ENCODE measurements around the gene RPS15A.

Gene RPS15A

DNA sequence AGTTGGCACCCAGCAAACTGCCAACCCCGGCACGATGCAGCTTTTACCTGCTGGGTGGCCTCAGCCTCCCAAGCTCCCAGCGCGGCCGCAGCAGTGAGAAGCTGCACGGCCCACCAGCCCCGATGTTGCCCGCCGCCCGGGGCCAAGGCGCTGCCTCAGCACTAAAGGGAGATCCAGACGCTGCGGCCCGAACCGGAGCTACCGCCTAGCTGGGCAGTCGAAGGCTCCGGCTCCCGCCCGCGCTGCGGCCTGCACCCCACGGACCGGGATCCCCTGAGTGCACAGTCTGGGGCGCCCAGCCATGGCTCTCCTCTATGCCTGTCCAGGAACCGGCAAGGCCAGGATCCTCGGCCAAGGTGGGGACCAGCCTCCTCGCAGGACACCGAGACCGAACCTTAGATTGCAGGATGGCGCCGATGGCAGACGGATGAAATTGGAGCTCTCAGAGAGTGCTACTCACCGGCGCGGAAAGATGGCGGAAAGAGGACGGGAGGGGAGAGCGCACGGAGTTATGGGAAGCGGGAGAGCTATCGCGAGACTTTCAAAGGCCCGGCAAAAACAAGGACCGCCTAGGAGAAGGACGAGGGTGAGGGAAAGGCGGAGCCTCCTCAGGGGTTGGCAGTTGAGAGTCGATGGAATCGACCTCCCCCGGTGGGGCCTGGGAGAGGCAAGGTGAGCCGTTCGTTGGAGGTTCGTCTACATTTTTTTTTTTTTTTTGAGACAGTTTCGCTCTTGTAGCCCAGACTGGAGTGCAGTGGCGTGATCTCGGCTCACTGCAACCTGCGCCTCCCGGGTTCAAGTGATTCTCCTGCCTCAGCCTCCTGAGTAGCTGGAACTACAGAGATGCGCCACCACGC lies at the start of gene RPS15A:
RPS15A (minus strand) TSS at position 485 of the 857 bp plus-strand sequence. CDS start 1,221 bp downstream, outside the sequence.
- peak; percentile 93 for DNase-seq (ENCODE audit: low spot score)

DNA sequence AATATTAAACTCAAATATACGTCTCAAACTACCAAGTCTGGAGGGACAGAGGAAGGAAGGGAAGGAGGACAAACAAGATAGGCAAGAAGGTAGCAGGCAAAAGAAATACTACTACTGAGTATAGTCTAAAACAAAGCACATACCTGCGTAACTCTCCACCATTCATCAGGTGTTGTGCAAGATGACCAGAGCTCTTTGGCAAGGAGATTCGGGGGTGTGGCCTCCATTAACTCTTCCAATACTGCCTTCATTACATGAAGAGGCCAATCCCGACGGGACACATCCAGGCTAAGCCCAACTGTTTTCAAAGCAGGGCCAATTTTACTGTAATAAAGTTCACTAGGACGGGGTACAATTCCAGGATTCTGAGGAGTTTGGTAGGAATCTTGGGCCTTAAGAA lies 49.4 kb upstream of the RPS15A start:
- no peak for DNase-seq (ENCODE audit: low spot score)

DNA sequence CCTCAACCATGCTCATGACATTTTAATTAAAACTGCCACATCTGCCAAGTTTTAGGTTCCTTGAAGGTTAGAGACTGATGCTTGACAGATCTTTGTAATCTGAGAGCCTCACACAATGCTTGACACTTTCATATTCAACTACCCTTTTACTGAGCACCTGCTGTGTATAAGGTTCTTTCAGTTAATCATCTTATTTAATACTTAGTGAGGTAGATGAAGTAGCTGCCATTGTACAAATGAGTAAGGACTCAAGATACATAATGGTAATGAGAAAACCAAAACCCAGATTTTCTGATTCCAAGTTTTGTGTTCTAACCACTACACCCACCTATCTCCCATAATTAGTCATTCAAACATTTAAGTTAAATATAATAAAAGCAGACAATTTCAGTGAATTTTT lies 46.6 kb upstream of the RPS15A start:
- DNase-seq (ENCODE audit: low spot score), result no peak

DNA sequence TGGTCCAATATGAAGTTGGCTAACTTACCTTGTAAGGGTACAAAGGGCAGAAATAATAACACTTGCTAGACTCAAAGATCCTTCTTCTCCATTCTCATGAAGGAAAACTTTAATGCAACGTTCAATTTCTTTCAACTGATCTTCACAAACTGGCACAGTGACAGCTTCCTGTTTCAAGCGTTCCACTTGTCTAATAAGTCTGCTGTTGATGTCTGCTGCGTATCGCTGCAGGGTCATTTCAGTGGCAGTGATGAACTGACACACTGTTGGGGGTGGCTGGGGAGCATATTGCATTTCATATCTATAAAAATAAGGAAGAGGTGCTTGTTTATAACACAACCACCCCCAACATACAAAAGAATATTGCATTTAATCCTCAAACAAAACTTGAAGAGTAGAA lies 44.7 kb upstream of the RPS15A start:
- no peak for DNase-seq (ENCODE audit: low spot score)

DNA sequence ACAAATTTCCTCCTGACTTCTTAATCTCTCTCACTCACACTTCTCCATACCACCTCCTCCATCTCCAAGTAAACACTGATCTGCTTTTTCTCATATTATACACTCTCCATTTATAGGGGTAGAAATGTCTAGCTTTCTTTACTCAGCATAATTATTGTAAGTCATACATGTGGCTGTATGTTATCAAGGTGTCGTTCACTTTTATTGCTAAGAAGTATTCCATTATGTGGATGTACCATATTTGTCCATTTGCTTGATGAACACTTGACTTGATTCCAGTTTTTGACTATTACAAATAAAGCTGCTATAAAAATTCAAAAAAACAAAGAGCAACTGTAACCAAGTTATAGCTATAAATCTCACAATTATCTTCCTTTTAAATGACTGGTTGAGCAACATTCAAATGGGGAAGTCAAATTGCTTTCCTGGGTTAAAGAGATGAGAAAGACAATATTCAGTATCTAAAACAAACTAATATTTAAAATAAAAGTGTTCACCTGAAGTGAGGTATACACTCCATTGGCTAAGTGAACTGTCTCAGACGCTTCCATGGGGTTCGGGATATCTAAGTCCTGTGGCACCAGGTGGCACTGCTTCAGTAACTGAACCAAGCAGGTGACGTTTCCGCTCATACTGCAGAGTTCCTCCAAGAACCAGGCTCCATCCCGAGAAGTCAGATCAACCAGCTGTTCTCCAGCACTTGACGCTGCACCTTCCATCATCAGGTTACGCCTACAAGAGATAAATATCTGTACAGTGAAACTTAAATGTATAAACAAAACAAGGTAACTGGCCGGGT lies 43.8 kb upstream of the RPS15A start:
- DNase-seq (ENCODE audit: low spot score), result no peak

DNA sequence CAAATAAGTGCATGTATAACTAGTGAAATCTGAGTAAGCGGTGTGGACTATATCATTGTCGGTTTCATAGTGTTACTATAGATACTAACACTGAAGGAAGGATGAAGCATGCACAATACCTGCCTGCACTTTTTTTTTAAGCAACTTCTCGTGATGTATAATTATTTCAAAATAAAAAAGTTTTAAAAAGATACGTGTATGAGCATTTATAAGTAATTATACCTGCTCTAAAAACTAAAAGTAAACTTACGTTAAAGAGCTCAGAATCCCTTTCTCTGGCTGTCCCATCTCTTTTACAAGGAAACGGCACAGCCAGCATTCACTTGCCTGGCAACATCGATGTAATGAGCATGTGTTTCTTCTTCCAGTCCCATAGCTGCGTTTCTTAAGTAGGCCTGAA lies 42.5 kb upstream of the RPS15A start:
- no peak for DNase-seq (ENCODE audit: low spot score)

DNA sequence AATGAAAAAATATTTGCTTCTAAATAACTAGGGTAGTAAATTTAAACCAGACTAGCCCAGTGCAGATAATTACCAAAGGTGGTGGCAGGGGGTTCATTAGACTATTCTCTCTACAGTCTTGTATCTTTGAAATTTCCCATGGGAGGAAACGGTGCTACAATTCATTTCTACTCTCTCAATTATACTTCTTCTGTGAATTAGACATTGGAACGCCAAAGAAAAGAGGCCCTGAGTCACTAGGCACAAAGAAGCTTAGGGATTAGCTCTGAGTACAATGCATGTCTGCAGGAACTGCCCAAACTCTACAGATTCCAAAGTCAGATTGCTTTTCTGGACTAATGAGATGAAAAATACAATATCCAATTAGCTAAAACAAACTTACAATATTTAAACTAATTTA lies 41.9 kb upstream of the RPS15A start:
- DNase-seq (ENCODE audit: low spot score), result no peak

DNA sequence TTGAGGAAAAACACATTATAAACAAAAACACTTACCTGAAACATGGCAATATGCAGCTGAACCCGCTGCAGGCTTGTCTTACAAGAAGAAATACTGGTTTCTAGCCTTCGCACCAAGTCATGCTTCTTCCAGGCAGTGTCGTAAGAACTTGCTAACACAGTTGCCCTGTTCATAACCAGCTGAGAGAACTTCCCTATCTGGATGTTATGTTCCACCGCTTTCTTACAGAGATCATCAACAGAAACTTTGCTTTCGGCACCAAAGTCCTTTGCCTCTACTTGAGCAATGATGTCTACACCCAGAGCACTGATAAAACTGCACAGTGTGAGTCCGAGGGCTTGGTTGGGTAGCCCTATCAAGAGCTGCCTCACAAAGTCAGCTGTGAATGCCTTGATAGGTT lies 39.1 kb upstream of the RPS15A start:
- no peak for DNase-seq (ENCODE audit: low spot score)

DNA sequence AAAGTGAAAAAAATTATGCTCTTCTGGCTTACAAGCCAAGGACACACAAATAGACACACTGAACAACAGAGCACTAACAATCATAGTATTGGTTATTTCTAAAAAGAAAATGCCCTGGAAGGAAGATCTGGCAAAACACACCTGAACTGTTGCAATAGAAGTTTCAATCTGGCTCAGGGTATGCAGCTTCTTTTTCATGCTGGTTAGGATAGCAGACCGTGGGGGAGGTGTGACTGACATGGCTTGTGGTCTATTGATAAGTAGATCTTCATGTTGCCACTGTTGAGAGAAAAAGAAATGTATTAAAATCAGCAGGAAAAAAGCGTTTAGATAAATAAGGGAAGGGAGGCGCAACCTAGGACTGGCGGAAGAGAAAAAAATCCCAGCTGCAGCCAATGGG lies 37.8 kb upstream of the RPS15A start:
- no peak for DNase-seq (ENCODE audit: low spot score)

DNA sequence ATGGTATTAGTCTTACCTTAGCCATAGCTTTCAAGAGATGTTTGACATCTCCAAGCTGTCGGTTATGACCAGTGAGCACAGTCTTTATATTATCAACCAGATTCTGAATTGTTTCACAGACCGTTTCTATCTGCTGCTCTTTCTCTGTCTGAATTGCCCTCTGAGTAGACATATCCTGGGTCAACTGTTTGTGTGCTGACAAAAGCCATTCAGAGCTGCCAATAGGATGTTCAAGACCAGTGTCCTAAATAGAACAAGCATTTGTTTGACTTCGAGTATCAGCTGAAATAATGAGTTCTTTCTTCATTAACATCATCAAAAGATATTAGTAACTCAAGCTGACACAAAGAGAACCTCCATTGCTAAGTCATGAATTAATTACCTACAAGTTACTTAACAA lies 26.2 kb upstream of the RPS15A start:
- no peak for DNase-seq (ENCODE audit: low spot score)

DNA sequence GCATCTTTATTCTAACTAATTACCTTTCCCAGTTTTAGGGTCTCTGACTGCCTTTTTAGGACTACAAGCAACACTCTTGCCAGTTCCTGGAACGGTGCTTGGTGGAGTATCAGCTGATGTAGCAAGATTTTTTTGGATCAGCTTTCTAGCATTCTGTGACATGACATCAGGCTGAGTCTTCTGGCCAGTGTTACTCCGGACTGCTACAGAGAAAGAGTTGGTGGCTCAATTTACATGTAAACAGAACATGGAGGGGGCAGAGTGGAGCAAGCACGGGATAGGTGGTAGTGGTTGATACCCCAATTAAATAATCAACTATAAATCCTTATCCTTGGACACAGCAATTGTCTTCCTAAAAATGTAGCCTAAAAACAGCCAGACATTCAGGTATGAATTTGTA lies 21.8 kb upstream of the RPS15A start:
- DNase-seq (ENCODE audit: low spot score), result no peak

DNA sequence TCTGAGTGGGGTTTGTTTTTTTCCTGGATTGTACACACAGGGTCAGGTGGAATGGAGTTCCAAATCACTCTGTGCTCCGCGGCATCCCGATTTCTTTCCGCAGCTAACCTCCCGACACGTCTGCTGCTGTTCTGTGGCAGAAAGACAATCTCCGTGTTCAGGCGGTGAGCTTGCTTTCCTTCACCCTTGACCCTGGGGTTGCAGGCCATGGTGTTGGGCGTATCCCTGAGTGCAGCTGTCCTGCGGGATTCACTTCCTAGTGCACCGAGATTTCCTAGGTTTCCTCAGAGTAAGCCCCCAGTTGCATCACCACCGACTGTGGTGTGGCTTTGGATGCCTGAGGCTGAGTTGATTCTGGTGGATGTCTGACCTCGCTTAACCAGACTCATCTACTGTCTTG lies 19.0 kb upstream of the RPS15A start:
- DNase-seq (ENCODE audit: low spot score), result no peak

DNA sequence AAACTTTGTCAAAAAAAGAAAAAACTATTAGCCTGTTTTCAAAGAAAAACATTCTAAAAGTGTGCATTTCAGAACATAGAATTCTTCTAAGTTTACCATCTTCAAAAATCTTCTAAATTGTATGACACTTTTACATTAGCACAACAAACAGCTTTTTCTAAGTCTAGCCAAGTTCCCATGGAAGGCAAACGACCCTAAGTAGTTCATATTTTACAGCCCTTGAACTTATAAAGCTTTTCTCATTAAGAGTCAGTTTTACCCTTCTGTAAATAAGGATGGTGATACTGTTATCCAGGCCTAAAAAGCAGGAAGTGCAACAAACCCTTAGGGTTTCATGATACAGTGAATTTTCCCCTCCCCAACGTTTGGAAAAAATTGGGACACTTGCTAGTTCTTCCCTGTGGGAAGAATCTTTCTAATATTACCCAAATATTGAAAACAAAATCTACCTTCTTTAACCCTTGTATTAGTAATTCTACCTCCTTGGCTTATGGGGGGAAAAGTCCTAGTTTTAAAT lies 15.2 kb upstream of the RPS15A start:
- no peak for DNase-seq (ENCODE audit: low spot score)

DNA sequence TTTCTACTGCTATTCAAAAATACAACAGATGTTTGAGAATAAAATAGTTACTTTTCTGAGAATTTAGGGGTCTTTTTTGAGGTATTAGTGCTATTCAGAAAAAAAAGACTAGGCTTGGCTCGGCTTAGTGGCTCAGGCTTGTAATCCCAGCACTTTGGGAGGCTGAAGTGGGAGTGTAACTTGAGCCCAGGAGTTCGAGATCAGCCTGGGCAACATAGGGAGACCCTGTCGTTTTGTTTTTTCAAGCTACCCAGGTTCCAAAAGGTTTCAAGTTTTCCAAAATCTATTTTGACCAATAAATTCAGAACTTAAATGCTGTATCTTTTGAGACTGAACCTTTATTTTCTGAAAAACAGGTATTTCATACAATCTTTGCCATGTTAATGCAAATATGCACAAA lies 14.4 kb upstream of the RPS15A start:
- DNase-seq (ENCODE audit: low spot score), result no peak

DNA sequence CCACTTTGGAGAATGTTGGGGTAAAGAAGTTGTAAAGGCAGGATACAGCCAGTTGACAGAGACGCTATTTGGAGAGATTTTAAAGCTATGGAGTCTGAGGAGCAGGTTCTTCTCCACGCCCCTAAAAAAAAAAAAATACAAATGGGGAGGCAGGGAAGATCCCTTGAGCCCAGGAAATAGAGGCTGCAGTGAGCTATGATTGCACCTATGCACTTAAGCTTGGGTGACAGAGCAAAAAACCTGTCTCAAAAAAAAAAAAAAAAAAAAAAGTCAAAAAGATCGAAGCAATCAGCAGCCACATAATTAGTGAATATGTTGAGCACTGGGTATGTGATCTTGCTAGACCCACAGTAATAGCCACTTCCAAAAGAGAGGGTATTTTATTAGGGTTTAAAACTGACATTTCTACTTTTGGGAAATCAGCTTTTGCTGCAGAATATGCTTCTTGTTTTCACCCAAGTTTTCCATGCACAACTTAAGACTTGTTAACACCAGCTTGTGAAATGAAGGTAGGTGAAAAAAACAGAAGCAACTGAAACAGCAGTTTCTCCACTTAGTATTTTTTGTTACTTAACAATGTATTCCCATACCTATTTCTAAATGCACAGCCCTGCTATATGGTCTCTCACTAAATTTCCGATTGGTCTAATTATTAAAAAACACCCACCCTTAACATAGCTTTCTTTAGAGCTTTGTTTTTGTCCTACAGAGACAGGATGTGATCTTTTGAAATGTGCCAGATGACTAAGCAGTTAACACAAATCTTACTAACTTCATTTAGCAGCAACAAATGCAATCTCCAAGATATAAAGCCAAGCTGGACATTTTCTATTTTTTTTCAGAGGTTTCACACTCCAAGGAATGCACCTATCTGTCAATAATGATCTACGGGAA lies 13.7 kb upstream of the RPS15A start:
- no peak for DNase-seq (ENCODE audit: low spot score)

DNA sequence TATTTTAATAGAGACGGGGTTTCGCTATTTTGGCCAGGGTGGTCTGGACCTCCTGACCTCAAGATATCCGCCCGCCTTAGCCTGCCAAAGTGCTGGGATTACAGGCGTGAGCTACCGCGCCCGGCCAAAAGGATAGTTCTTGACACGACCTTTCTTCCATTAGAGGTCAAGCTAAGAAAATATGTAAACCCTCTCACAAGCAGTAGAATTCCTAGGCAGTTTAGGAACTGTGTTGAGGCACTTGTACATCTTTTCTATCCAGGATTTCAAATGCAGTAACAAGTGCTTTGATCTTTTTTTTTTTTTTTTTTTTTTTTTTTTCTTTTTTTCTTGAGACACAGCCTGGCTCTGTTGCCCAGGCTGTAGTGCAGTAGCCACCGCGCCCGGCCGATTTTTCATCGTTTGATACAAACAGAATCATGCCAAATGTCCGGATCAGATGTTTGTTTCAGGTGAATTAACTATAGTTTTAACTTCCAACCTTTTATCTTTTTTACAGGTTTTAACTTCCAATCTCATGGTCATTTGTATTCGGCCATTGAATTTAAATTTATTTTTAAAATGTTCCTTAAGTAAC lies 12.7 kb upstream of the RPS15A start:
- DNase-seq (ENCODE audit: low spot score), result no peak

DNA sequence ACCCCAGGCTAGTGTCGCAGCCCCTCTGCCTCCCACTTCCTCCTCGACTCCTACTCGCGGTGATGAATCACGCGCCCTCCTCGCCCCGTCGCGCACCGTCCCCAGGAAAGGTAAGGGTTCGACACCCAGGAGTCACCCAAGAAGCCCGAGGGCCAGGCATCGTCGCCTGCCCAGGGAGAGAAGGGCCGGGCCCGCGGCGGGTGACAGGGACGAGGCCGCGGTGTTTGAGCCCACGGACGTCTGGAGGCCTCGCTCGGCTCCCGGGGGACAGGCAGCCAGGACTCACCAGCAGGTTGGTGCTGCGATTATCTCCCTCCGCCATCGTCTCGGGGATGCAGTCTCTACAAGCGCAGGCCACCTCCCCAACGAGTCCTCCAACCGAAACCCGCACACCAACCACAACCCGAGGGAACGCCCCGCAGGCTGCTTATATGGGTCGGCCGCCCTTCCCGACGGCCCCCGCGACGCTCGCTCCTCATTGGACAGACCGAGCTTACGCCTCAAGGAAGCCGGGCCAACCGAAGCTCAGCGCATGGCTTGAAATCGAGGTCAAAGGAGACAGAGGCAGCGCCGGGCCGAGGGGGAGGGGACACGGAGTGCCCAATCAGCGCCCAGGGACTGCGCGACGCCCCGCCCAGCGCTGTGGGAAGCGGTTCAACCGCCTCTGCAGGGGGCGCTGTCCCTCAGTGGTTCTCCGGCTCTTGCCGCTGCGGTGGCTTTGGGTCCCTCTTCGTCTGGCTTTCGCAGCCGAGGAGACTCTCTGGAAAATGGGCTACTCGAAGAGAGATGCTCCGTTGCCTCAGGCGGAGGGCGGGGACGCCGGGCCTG lies 11.2 kb upstream of the RPS15A start, which contains the start of gene ARL6IP1:
ARL6IP1 (minus strand) TSS at position 405 of the 828 bp plus-strand sequence; CDS start at position 322, 83 bp downstream.
- DNase-seq (ENCODE audit: low spot score), result peak; percentile 99

DNA sequence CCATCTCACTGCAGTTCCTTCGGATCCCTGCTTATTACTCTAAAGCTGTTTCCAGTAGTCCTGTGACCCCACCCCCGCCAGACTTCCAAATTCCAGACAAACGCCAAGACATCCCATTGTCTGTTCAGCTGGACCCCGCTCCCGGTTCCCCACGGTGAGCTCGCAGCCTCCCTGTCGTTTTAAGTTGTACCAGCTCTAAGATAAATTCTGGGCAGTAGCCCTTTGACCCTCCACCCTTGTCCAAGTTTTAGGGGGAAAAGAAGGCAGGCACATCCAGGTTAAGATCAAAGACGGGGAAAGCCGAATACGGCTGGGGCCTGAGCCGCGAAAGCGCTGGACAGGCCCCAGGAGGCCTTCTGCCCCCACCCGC lies 10.6 kb upstream of the RPS15A start:
- DNase-seq (ENCODE audit: low spot score), result no peak

DNA sequence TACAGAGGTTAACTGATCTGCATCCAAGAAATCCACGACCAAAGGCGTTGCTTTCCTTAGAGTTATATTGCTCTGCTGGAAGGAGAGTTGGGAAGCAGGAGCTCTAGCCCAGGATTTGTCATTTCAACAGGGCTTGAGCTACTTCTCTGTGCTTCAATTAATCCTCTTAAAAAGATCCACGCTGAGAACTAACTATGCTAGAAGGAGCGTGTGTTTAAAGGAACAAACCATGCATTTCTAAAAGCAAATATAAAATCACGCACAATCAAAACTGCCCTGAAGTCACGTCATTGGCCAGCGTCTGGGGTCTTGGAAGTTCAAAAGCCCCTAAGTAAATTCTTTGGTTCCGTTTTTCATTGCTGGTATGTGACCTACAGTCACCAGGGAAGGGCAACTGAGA lies 10.2 kb upstream of the RPS15A start:
- DNase-seq (ENCODE audit: low spot score), result no peak

DNA sequence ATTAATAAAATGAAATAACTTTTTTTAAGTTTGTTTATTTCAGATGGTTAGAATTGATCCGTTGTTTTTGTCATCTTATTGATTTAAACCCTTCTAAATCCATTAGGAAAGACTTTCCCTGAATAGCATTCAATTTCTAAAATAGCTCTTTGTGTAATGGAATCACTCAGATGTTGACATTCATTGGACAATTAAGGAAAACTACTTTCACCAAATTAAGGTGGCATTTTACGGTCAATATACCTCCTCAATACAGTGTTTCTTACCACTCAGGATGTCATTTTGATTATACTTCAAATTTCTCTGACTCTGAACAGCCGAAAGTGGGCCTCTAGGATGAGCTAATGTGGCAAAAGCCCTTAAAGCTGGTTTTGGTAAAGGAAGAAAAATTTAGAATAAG lies 9.4 kb upstream of the RPS15A start:
- DNase-seq (ENCODE audit: low spot score), result no peak

DNA sequence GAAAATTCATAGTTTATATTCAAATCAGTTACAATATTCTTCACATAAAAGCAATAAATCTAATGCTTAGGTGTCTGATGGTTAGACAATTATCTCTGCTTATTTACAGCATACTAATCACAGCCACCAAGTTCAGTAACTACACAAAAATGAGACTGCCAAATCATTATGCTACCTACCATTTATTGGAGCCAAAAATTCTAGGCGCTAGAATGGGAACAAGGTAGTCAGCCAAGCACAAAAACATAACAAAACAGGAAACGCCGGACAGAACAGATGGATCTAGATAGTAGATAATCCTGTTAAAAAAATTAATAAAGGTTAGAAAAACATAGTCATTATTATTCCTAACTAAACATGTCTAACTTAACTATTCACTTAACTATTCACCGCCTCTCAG lies 7.6 kb upstream of the RPS15A start:
- DNase-seq (ENCODE audit: low spot score), result no peak
